K562 (cell line): Measurements from ENCODE around the gene EFCC1. TPM values are rescaled to one million over a fixed set of nuclear protein-coding genes. Genes with fewer than 3 reads are reported as not detected.
A peak's percentile ranks its signal among the peaks of the same experiment; 100 is the strongest.

Experiments
- ATAC-seq: fragments of 200-7000 bp; cut with Tn5 transposase; 3 replicates; pipeline ENCODE4 v1.9.1; 2020; ENCODE audit warnings: moderate library complexity
- BruUV-seq: library from RNA; stranded (reverse); fragments of 400-500 nt; replicated peaks from 2 replicates; lab custom pipeline; 2021; lab: Mats Ljungman, UMichigan
- CTCF ChIA-PET: fragments of 300-600 bp; formaldehyde crosslinking; extraction: SDS; loops from one replicate; lab custom pipeline; 2021; ENCODE audit warnings: low intra/inter-chr PET ratio; lab: Yijun Ruan, JAX
- POLR2A ChIA-PET: fragments of 300-600, 350-650 bp; sonication (Branson Sonifier 250); formaldehyde crosslinking; extraction: SDS; loops from one replicate; lab custom pipeline; 2021; ENCODE audit warnings: antibody characterized with exemption, inconsistent platforms; lab: Yijun Ruan, JAX
- DNase-seq, 4 experiments: peaks; one replicate each; pipeline versions ENCODE4 v3.0.0 to v3.0.0-alpha.2; 2011 to 2018; ENCODE audit warnings: low spot score in 3 of 4, mixed read lengths in 3 of 4; ENCODE audit errors: extremely low read depth in 1 of 4
- FAIRE-seq: peaks from 2 replicates; lab custom pipeline; 2011; peaks lifted over from hg19 to GRCh38; lab: Jason Lieb, UNC
- H2AFZ ChIP-seq: 2 replicates; pipeline ENCODE4 v1.6.0; 2011; ENCODE audit warnings: low read depth, low read length, control low read depth, inconsistent platforms
- H3K27ac ChIP-seq: fragments of 200-600 bp; 3 replicates; pipeline ENCODE4 v1.8.0; 2011; ENCODE audit warnings: low read depth, mild to moderate bottlenecking, control low read depth, inconsistent platforms, low read length, moderate library complexity, mixed read lengths; ENCODE audit errors: extremely low read depth
- H3K27me3 ChIP-seq, 2 experiments: fragments of 300-600 bp in 1 of 2; 2 replicates in 1 of 2; 3 replicates in 1 of 2; pipeline versions ENCODE4 v1.6.0 to v1.8.0; 2011; ENCODE audit warnings: inconsistent platforms in 2 of 2, low read length in 2 of 2, mild to moderate bottlenecking in 1 of 2, mixed read lengths in 1 of 2, moderate library complexity in 1 of 2; ENCODE audit not compliant: control insufficient read depth in 2 of 2, insufficient read depth in 2 of 2
- H3K36me3 ChIP-seq: fragments of 300-600 bp; 3 replicates; pipeline ENCODE4 v1.8.0; 2011; ENCODE audit warnings: mild to moderate bottlenecking, low read length, inconsistent platforms; ENCODE audit not compliant: control insufficient read depth, insufficient read depth
- H3K4me1 ChIP-seq, 2 experiments: fragments of 200-600 bp in 1 of 2; replicated peaks in 1 of 2; 2 replicates in 1 of 2; 3 replicates in 1 of 2; pipeline versions ENCODE4 v1.5.1 to v1.8.0; 2011; ENCODE audit warnings: inconsistent platforms in 2 of 2, low read length in 2 of 2, mild to moderate bottlenecking in 1 of 2, mixed read lengths in 1 of 2, moderate library complexity in 1 of 2; ENCODE audit not compliant: control insufficient read depth in 2 of 2, insufficient read depth in 2 of 2
- H3K4me2 ChIP-seq: 2 replicates; pipeline ENCODE4 v1.6.1; 2011; ENCODE audit warnings: low read length, control low read depth, inconsistent platforms, mixed read lengths; ENCODE audit not compliant: insufficient read depth
- H3K4me3 ChIP-seq: fragments of 200-600 bp; sonication (generic), shearing (Covaris generic); 2 replicates; pipeline ENCODE4 v1.5.1; 2016; ENCODE audit warnings: control low read depth, inconsistent platforms
- H3K79me2 ChIP-seq: fragments of 200-600 bp; 3 replicates; pipeline ENCODE4 v1.8.0; 2011; ENCODE audit warnings: low read length, inconsistent platforms; ENCODE audit not compliant: control insufficient read depth, insufficient read depth
- H3K9ac ChIP-seq, 2 experiments: 2 replicates each; pipeline versions ENCODE4 v1.6.0 to v1.6.1; 2011; ENCODE audit warnings: low read depth in 2 of 2, low read length in 2 of 2, control low read depth in 1 of 2, inconsistent platforms in 1 of 2, mild to moderate bottlenecking in 1 of 2, mixed read lengths in 1 of 2; ENCODE audit not compliant: insufficient read depth in 1 of 2
- H3K9me1 ChIP-seq: one replicate; pipeline ENCODE4 v1.6.0; 2011; ENCODE audit warnings: inconsistent platforms, mild to moderate bottlenecking, low read length, moderate library complexity; ENCODE audit not compliant: control insufficient read depth, insufficient read depth
- H3K9me3 ChIP-seq: replicated peaks from 2 replicates; pipeline ENCODE4 v1.5.1; 2011; ENCODE audit warnings: low read depth, low read length, inconsistent platforms; ENCODE audit not compliant: control insufficient read depth, insufficient read depth
- H4K20me1 ChIP-seq: replicated peaks from 2 replicates; pipeline ENCODE4 v1.6.1; 2011; ENCODE audit warnings: low read length, inconsistent platforms, mixed read lengths; ENCODE audit not compliant: control insufficient read depth, insufficient read depth
- BMI1 ChIP-seq: fragments of 150-350 bp; IDR thresholded peaks from 2 replicates; pipeline ENCODE4 v1.6.1; 2014; ENCODE audit warnings: low read length
- BRD9 ChIP-seq: fragments of 450-650 bp; IDR thresholded peaks from 2 replicates; pipeline ENCODE4 v1.6.1; 2018; ENCODE audit warnings: low read depth; ENCODE audit not compliant: partially characterized antibody
- CC2D1A ChIP-seq: fragments of 450-650 bp; IDR thresholded peaks from 2 replicates; pipeline ENCODE4 v1.6.1; 2017; ENCODE audit warnings: mild to moderate bottlenecking
- CHD1 ChIP-seq: fragments of 200-600 bp; sonication (generic); IDR thresholded peaks from one replicate; pipeline ENCODE4 v1.6.1; 2012; ENCODE audit warnings: mild to moderate bottlenecking, moderate library complexity, low read length, inconsistent platforms
- KHSRP ChIP-seq: fragments of 450-650 bp; IDR thresholded peaks from 2 replicates; pipeline ENCODE4 v1.6.1; 2017
- NFIC ChIP-seq: fragments of 450-650 bp; IDR thresholded peaks from 2 replicates; pipeline ENCODE4 v1.6.1; 2017; ENCODE audit warnings: mild to moderate bottlenecking, inconsistent platforms
- SREBF2 ChIP-seq: sonication (generic); formaldehyde crosslinking; IDR thresholded peaks from 2 replicates; pipeline ENCODE4 v1.4.0; 2020; ENCODE audit warnings: mild to moderate bottlenecking, missing genetic modification reagents
- SRF ChIP-seq, 2 experiments: fragments of 250-450, 450-650 bp in 1 of 2; sonication (Bioruptor Pico) in 1 of 2; sonication (generic) in 1 of 2; formaldehyde crosslinking; IDR thresholded peaks; 2 replicates each; pipeline versions ENCODE4 v1.5.0 to v1.5.1; 2020 to 2022; ENCODE audit warnings: mild to moderate bottlenecking in 1 of 2, missing genetic modification reagents in 1 of 2
- ZNF23 ChIP-seq: fragments of 250-450 bp; sonication (Bioruptor Pico); IDR thresholded peaks from 2 replicates; pipeline ENCODE4 v1.4.0; 2020; ENCODE audit warnings: mild to moderate bottlenecking
- ZNF696 ChIP-seq: fragments of 250-450 bp; sonication (Bioruptor Pico); conservative IDR thresholded peaks from 2 replicates; pipeline ENCODE4 v1.4.0; 2020; ENCODE audit warnings: mild to moderate bottlenecking, moderate library complexity
- WGBS: fragments of 100-300 bp; shearing (Covaris generic); methylation state at CpG from one replicate; pipeline ENCODE4 v1.1.6; 2016; ENCODE audit warnings: low coverage, mixed read lengths; ENCODE audit not compliant: insufficient coverage; ENCODE audit errors: missing lambda C conversion rate; 5-methylcytosine and 5-hydroxymethylcytosine counted together
- in situ Hi-C: fragments of 300-500 bp; cut with MboI; formaldehyde crosslinking; loops from 4 replicates; pipeline ENCODE4 v1.15.0; 2018; ENCODE audit warnings: inconsistent platforms, mixed read lengths
- intact Hi-C: fragments of 100-400 bp; cut with micrococcal nuclease; formaldehyde crosslinking; loops from 2 replicates; pipeline ENCODE4 v1.14.2; 2022
- polyA plus RNA-seq, 8 experiments: library from polyadenylated mRNA; depleted of rRNA in 4 of 8; stranded (reverse) in 5 of 8; unstranded in 3 of 8; fragments of >200 nt; fragmentation: Nextera tagmentation in 2 of 8; fragmentation: Illumina TruSeq in 1 of 8; extraction: Ambion mirVana in 2 of 8; extraction: Trizol in 1 of 8; gene quantifications; 2 replicates each; pipeline versions ENCODE4 v1.2.1 to v1.2.3, GENCODE V29; 2011 to 2014; ENCODE audit warnings: inconsistent platforms in 1 of 8, missing spikeins in 1 of 8
- total RNA-seq, 7 experiments: library from RNA; depleted of rRNA in 6 of 7; stranded (reverse); fragments of >200 nt in 6 of 7; fragmentation: Illumina TruSeq in 2 of 7; extraction: Trizol in 2 of 7; gene quantifications; 2 replicates each; pipeline versions ENCODE4 v1.2.1 to v1.2.3, GENCODE V29; 2011 to 2021; ENCODE audit warnings: low replicate concordance in 1 of 7
- TF ChIP-seq, protein P1 (sequence below): sonication (generic); formaldehyde crosslinking; IDR thresholded peaks from 2 replicates; pipeline ENCODE4 v1.8.1; 2023; ENCODE audit warnings: mild to moderate bottlenecking, missing genetic modification reagents
- TF ChIP-seq, protein P2 (sequence below): sonication (generic); formaldehyde crosslinking; IDR thresholded peaks from 2 replicates; pipeline ENCODE4 v1.5.0; 2020; ENCODE audit warnings: missing genetic modification reagents

EFCC1 gene
- total and polyA plus RNA-seq, 9 of the 15 experiments (the other 6 are each of a cell fraction or from before 2014, with no cell fraction given) = not detected

DNA sequence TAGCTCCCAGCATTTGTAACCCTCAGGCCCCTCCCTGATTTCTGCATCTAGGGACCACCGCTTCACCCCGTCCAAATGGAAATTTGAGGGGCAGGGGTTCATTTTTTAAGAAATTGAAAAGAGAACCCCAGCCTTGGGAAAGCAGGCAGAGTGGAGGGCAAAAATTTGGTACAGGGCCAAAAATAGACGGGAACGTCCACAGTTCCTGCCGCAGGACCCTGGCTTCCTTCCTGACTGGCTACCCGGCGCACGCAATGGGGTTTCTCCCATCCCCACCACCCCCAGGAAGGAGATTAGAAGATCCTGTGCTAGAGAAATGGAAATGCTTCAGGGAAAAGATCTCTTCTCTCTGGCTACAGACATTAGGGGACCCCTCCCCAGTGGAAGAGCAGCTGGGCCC lies 80.4 kb downstream of the EFCC1 start:
- peak overlapping the region; percentile 89 for H2AFZ ChIP-seq
- in situ Hi-C loops (loop anchor here (10.0 kb wide), 1 partner anchor 107 kb away; no protein-coding TSS in a partner anchor), intact Hi-C loops (loop anchor here (5.0 to 10.0 kb wide), 2 partner anchors 57 to 109 kb away; no protein-coding TSS in a partner anchor)
- no peak for FAIRE-seq
- H3K4me1 ChIP-seq = peaks cover 6 to 10% of the 10 kb centered on the region in 2 experiments; a peak in 4 of 5 replicates
- no peak overlapping the region for H3K4me3 ChIP-seq
- H3K27me3 ChIP-seq = no peaks in the 10 kb centered on the region
- H4K20me1 ChIP-seq = no peaks in the 10 kb centered on the region
- no peaks in the 10 kb centered on the region for H3K9me3 ChIP-seq
- H3K9ac ChIP-seq = peak overlapping the region in 1 of 2 experiments; percentile 79; a peak in 1 of 4 replicates
- DNase-seq = no peak
- H3K79me2 ChIP-seq = no peaks in the 10 kb centered on the region
- WGBS = 72% methylated on average over 8 of the region's 8 CpGs
- no peak for ATAC-seq
- H3K9me1 ChIP-seq = no peaks in the 10 kb centered on the region
- TF ChIP-seq NFIC = peak; percentile 51
- TF ChIP-seq CC2D1A = no peak
- ChIA-PET POLR2A (interaction anchor here (0.6 to 1.0 kb wide), 2 partner anchors 34 to 129 kb away, joined by 3 read pairs; no protein-coding TSS in a partner anchor), CTCF (no interaction called here)
- H3K27ac ChIP-seq = peak overlapping the region; percentile 22; the same call in 1 of the 3 replicates
- peak overlapping the region; percentile 60 for H3K4me2 ChIP-seq
- no TSS peak for BruUV-seq
- H3K36me3 ChIP-seq = no peaks in the 10 kb centered on the region

DNA sequence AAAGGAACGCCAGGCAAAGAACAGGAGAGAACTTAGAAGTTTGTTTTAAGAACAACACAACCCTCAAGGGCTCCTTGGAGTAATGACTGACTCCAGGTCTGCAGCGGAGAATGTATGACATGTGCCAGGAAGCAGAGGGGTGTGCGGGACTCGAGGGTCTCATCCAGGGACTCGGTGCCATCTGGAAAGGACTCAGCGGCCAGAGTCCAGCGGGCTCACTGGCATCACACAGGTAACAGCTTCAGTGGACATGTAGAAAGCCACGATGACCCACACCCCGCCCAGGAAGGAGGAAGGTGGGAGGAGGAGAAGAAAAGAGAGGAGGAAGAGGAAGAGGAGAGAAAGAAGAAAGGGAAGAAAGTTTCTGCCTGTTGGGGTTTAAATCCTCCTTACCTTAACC lies 80.9 kb downstream of the EFCC1 start:
- H3K36me3 ChIP-seq = no peaks in the 10 kb centered on the region
- peak overlapping the region; percentile 89 for H2AFZ ChIP-seq
- peak overlapping the region; percentile 60 for H3K4me2 ChIP-seq
- peaks cover 6 to 10% of the 10 kb centered on the region in 2 experiments; a peak in 4 of 5 replicates for H3K4me1 ChIP-seq
- FAIRE-seq (no peak), DNase-seq (no peak), ATAC-seq (no peak; the same call in 2 of the 3 replicates)
- 35% methylated on average over 9 of the region's 9 CpGs for WGBS
- no peaks in the 10 kb centered on the region for H3K27me3 ChIP-seq
- H3K9ac ChIP-seq = peak overlapping the region in 1 of 2 experiments; percentile 79; a peak in 1 of 4 replicates
- H3K27ac ChIP-seq = peak overlapping the region; percentile 22; the same call in 1 of the 3 replicates
- intact Hi-C loops = loop anchor here (5.0 to 10.0 kb wide), 2 partner anchors 57 to 110 kb away; no protein-coding TSS in a partner anchor
- TF ChIP-seq SREBF2 (CRISPR knock-in tag) (no peak), KHSRP (no peak), ZNF696 (CRISPR knock-in tag) (no peak), CHD1 (no peak), BMI1 (no peak), BRD9 (no peak), SRF (CRISPR knock-in tag; IDR thresholded peaks at IDR 0.05) (no peak), ZNF23 (CRISPR knock-in tag) (no peak)
- TF ChIP-seq, protein P1, sequence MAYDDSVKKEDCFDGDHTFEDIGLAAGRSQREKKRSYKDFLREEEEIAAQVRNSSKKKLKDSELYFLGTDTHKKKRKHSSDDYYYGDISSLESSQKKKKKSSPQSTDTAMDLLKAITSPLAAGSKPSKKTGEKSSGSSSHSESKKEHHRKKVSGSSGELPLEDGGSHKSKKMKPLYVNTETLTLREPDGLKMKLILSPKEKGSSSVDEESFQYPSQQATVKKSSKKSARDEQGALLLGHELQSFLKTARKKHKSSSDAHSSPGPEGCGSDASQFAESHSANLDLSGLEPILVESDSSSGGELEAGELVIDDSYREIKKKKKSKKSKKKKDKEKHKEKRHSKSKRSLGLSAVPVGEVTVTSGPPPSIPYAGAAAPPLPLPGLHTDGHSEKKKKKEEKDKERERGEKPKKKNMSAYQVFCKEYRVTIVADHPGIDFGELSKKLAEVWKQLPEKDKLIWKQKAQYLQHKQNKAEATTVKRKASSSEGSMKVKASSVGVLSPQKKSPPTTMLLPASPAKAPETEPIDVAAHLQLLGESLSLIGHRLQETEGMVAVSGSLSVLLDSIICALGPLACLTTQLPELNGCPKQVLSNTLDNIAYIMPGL = no peak
- TF ChIP-seq, protein P2, sequence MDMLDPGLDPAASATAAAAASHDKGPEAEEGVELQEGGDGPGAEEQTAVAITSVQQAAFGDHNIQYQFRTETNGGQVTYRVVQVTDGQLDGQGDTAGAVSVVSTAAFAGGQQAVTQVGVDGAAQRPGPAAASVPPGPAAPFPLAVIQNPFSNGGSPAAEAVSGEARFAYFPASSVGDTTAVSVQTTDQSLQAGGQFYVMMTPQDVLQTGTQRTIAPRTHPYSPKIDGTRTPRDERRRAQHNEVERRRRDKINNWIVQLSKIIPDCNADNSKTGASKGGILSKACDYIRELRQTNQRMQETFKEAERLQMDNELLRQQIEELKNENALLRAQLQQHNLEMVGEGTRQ (CRISPR knock-in tag) = no peak
- POLR2A ChIA-PET = interaction anchor here (0.6 kb wide), 2 partner anchors 81 to 130 kb away, joined by 3 read pairs; partner anchors contain the start of gene EFCC1
- H3K79me2 ChIP-seq = no peaks in the 10 kb centered on the region
- in situ Hi-C loops = loop anchor here (10.0 kb wide), 1 partner anchor 107 kb away; no protein-coding TSS in a partner anchor
- H4K20me1 ChIP-seq = no peaks in the 10 kb centered on the region
- no peaks in the 10 kb centered on the region for H3K9me3 ChIP-seq
- no peaks in the 10 kb centered on the region for H3K9me1 ChIP-seq
- CTCF ChIA-PET = no interaction called here
- BruUV-seq = no TSS peak
- no peak overlapping the region for H3K4me3 ChIP-seq
